Activated naive CD4-positive, alpha-beta T cell (primary cell): ENCODE data around the gene NPAS2.

Experiments
- DNase-seq, 4 experiments: peaks; one replicate each; lab custom pipeline; 2025; lab: John Stamatoyannopoulos, UW

NPAS2 gene

DNA sequence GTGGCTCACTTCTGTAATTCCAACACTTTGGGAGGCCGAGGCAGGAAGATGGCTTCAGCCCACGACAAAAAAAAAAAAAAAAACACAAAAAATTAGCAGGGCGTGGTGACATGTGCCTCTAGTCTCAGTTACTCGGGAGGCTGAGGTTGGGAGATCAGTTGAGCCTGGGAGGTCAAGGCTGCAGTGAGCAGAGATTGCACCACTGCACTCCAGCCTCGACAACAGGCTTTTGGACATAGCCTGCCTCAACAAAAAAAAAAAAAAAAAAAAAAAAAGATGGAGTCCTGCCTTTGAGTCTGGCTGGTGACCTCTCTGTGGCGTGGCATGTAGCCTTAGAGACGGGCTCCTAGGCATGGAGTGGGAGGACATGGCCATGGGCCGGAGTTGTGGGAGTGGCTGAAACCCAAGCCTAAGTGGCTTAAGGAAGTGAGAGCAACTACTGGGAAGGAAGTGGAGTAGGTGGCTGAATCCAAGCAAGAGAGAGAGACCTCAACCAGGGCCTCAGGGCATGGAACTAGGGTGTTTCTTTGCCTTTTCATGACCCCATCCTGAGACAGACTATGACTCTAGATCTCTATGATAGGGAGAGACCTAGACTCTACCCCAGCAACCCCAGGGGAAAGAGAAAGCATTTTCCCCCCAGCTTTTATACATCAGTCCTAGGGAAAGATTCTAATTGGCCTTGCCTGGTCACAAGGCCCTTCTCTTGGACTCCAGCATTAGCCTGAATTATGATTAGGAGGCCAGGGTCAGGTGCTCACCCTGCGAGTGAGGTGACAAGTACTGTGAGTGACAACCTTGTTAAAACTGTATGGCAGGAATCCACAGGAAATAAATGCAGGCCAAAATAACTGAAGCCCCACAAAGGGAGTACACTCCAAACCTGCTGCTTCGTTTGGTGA, 34.2 kb downstream of the NPAS2 start:
- DNase-seq: no peak

DNA sequence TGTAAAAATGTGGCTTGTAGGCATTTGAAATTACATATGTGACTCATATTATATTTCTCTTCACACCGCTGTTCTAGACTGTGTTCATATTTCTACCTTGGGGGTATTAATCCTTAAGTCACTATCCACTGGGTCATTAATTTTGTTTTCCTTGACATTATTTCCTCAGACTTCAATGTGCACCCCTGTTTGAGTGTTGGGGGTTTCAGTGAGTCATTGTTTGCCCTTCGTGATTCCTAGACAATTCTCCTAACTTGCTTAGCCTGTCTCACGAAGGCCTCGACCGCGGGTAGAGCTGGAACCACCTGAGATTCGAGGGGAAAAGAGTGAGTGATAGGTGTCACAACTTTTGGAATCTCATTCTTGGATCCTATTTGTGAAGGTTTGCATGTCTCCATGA, 35.1 kb downstream of the NPAS2 start:
- no peak for DNase-seq

DNA sequence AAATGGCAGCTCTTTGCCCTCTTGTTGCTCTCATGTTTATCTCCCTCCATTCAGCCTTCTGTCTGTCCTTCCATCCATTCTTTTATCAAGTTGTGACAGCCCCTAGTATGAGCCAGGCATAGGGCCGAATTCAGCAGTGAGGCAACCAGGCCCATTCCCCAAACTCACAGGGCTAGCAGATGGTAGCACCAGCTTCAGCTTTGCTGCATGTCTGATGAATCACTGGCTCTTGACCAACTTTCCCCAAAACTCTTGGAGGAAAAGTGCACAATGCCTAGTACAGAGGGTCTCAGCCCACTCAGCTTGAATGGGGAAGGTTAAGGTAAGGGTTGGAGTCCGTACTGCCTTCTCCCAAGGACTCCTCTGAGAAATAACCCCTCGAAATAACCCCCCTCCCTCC, 35.7 kb downstream of the NPAS2 start:
- no peak for DNase-seq

DNA sequence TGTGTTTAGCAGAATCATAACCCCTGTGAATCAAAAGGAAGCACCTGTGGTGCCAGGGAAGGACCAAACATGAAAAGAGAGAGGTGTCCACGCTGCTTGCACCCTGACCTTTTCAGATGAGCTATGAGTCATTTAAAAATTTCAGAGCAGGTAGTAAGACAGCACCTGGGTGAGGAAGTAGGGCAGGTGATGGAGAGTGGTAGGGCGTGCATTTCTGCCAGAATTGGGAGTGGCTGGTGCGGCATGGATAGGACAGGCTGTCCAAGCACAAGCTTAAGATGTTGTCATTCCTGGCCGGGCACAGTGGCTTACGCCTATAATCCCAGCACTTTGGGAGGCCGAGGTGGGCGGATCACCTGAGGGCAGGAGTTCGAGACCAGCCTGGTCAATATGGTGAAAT, 36.8 kb downstream of the NPAS2 start:
- DNase-seq: no peak

DNA sequence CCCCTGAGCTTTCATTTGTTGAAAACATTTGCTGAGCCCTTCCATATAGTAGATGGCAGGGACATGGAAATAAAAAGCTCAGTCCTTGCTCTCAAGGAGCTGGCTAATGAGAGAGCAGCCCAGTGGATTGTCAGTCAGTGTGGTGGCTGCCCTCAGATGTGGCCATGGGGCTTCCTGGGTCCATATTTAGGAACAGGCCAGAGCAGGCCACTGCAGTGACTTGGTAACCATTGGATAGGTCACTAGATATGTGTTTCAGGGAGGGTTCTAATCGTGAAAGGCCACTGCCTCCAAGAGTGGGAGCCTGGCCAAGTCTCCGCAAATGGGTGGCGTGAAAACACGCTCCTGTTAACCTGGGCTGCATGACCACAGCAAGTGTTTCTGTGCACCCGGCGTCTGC, 37.4 kb downstream of the NPAS2 start:
- DNase-seq: no peak

DNA sequence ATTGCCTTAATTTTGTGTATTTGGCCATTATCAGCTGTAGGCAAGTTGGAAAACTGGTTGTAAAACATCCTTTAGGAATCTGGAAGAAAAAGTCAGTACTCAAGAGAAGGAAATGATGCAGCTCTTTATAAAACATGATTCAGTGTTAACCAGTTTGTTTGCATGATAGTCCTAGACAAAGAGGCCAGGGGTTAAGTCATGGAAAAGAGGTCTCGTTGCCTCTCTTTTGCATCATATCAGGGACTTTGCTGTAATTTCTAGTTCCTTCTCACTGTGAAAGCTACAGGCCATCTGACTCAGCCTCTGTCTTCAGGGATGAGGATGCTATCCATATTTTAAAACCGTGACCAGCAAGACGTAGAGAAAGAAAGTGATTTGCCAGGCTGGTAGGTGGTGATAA, 38.0 kb downstream of the NPAS2 start:
- DNase-seq: no peak

DNA sequence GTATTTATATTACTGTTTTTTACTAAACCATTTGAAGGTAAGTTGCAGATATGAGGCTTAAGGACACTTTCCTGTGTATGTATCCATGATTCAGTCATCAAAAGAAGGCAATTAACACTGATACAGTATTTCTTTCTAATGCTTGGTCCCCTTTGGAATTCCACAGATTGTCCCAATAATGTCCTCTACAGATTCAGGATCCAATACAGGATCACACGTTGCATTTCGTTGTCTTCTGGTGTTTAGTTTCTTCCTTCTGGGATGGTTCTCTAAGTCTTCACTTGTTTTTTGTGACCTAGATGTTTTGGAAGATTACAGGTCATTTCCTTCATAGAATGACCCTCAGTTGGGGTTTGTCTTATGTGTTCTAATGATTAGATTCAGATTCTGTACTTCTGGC, 40.0 kb downstream of the NPAS2 start:
- DNase-seq: no peak

DNA sequence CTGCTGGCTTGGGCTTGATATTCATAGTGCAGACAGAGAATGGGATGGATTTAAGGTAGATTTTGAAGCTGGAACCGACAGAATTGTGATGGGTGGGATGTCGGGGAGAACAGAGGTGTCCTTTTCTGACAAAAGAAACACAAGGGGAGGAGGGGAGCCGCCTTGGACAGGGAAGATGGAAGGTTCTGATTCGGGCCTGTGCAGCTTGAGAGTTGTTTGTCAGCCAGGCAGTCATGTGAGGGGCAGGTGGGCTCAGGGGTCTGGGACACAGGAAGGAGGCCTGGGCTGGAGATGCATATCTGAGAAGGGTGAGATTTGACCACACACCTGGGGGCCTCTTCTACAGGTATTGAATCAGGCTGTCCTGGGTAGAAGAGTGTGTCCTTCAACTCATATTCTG, 41.4 kb downstream of the NPAS2 start:
- no peak for DNase-seq

DNA sequence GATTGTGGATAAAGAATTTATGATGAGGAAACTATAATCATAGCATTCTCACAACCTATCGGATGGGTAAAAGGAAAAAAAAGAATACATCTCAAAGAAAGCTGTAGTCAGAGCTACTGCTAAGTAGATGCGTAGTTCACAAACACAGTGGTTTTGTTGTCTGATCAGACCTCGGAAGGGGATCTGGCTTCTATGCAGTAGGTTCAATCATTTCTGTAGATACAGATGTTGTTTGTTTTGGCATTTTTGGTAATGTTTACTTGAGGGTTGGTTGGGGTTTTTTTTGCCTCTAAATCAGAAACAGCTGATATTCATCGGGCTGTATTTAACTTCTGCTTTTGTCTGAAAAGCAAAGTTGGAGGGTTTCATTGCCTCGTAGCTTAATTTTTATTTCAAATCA, 42.1 kb downstream of the NPAS2 start:
- DNase-seq: no peak

DNA sequence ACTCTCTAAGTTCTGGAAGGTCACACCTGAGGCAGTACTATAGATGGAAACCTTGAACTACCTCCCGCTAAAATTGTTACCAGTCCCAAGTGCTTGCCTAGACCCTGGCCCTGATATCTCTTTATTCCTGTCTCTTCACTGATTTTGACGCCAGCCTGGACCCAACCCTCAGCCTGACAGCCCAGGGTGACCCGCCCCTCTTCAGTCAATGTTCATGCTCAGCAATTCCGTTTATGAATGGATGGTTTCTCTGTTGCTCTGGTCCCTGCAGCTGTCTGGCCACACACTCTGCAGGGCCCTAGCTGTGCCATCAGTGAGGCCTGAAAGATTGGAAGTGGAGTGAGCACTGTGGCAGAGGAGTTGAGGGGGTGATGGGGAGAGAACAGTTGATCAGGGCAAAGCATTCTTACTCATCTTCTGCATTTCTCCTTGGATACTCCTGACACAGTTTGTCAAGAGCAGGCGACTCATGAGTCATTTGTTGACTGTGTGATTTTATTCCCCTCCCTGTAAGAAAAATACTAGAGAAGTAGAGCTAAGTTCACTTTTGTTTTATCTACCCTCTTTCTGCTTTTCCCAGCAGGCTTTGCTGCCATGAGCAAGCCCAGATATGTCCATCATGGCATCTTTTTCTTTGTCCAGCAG, 46.0 kb downstream of the NPAS2 start:
- DNase-seq: no peak

DNA sequence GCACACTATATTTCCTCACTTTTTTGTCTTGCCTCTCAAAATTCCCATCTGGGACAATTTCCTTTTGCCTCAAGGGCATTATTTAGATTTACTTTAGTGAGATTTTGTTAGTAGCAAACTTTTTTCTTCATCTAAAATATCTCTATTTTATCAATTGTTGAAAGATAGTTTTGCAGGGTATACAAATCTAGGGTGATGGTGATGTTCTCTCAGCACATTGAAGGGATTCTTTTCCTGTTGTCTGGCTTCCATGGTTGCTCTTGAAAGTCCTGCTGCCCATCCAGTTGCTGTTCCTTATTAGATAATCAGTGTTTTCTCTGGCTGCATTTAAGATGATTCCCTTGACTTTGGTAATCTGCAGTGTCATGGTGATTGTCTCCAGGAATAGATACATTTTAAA, 48.1 kb downstream of the NPAS2 start:
- DNase-seq: no peak

DNA sequence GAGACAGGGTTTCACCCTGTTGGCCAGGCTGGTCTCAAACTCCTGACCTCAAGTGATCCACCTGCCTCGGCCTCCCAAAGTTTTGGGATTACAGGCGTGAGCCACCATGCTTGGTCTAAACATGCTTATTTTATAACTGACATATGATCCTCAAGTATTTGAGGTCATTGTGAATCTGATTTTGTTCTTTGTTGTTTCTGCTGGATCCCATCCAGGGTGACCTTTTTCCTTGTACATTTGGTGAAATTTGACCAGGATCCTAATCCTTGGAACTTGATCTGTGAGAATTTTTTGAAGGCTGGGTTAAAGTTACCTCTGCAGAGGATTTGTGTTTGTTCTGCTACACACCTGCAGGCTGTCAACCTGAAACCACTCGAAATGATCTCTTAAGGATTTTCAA, 49.2 kb downstream of the NPAS2 start:
- no peak for DNase-seq

DNA sequence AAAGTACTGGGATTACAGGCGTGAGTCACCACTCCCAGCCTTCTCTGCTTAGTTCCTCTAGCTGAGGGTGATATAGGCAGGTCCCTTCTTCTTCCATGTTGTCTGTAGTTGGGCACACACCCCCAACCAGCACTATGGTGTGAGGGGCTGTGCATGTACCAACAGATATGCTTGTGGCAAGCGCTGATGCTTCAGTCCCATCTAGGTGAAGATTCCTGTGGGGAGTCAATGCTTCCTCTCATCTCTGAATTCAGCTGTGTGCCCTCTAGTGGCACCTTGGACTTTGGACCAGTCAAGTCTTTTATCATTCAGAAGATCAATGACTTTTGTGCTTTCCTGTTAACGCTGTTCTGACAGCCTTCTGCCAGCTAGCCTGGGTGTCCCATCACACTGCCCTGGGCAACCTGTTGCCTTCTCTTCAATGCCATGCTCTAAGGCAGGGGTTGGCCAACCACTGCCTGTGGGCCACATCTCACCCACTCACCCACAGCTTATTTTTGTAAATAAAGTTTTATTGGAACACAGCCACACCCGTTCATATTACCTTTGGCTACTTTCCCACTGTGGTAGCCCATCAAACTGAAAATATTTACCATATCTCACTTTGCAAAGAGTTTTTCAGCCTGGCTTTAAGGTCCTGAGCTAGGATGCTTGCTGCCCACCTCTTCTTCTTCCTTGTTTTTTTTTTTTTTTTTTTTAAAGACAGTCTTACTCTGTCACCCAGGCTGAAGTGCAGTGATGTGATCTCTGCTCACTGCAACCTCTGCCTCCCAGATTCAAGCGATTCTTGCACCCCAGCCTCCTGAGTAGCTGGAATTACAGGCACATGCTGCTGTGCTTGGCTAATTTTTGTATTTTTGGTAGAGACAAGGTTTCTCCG, 51.0 kb downstream of the NPAS2 start:
- no peak for DNase-seq

DNA sequence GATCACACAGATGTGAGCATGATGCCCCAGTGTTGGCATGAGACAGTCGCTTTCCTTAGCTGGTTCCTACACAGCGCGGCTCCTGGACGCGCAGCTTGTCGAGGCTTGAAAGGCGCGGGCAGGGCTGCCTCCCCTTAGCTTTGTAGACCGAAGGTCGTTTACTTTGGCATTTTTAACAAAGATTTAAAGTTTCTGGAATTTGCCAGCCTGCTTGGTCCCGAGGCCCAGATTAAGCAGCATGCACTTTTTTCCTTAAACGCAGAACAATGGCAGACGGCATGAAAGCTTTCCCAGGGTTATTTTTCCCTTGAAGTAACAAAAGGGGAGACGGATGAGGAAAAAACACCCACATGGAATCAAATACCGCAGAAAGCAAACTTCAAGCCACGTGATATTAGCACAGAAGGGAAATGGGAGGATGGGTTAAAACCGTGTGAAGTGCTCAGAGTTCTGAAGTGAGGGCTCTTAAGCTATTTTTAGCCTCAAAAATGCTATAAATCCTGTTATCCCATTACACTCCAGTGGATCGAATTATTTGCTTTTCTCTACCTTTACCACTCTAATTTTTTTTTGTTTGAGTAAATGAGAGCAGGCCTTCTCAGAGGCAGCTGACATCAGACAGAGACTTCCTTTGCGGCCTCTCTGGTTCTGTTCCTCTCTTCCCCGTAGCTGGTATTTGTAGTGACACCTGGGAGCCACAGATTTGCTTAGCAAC, 55.7 kb downstream of the NPAS2 start:
- no peak for DNase-seq

DNA sequence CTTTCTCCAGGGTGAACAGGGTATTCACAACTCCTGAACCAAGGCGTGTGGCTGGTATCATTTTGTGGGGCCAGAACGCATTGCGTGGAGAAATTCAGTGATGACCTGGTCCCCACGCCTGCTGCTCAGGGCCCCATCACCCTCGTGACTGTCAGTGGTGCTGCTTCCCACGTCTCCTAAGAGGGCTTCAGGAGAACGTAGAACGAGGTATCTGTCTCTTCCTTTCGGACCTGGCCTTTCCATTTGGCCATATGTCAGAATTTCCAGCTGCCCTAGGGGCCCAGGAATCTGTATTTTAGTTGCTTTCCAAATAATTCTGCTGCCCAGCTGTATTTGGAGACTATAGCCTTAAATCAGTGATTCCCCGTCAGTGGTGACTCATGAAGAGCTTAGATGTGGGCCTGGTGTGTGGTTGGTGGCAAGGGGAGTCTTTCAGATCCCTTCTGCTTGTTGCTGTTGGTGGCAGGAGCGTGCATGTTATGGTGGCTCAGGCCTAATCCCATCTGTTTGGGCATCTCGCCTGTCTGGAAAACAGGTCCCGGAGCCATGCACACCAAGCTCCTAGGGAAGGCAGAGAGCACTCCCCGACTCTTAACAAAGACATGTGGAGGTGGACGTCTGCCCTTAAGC, 56.4 kb downstream of the NPAS2 start:
- DNase-seq: no peak

DNA sequence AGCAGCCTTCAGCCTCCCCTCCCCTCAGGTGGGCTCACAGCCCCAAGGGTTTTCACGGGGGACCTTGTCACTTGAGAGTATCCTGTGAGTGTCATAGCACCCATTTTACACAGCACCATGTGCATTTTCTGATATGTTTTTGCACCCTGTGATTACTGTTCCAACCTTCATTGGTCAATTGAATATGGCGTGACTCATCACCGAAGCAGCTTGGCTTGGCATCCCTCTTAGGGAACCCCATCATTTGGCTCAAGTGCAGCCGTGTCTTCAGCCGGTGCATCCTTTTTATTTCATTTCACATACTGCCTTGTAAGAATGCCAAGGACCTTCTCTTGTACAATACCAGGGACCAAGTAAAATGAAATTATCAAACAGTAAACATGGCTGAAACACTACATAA, 57.6 kb downstream of the NPAS2 start:
- DNase-seq: no peak

DNA sequence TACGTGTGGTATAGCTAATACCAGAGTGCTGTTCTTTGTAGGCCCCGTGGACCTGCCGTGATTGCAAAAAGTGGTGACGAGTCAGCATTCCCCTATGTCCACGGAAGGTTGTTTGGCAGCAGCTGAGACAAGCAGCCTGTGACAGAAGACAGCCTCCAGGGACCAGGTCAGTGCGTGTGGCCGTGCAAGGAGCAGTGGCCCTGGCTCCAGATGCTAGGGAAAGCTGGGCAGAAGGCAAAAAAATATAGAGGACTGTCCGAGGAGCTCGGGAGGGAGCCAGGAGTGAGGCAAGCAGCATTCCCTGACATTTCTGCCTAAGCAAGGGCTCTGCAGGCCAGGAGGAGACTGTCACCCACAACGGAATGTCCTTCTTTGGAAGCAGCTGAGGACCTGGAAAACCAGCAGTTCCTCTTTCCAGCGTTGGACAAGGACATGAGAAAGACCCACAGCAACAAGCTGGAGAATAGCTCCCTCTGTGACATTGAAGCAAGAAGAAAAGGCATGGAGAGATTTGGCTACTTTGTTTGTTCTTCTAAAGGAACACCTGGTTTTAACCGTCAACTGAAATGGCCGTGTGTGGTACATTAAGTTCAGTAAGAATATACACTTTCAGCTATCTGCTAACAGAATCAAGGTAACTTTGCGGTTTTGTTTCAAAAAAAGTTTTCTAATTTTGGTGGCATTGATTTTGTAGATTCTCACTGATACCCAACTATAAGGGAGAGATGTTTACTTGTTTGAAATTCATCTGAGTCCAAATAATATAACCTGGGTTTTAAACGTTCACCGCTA, 58.3 kb downstream of the NPAS2 start:
- no peak for DNase-seq

DNA sequence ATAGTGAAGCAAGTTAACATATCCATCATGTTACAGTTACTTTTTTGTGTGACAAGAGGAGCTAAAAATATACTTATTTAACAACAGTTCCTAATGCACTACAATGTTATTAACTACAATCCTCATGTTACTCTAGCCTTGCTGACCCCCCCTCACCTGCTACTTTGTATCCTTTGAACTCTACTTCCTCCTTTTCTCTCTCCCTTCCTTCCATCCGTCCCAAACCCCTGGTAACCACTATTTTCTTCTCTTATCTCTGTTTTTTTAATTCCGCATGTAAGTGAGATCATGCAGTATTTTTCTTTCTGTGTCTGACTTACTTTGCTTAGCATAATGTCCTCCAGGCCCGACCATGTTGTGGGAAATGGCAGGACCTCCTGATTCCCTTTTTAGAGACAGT, 59.4 kb downstream of the NPAS2 start:
- no peak for DNase-seq

DNA sequence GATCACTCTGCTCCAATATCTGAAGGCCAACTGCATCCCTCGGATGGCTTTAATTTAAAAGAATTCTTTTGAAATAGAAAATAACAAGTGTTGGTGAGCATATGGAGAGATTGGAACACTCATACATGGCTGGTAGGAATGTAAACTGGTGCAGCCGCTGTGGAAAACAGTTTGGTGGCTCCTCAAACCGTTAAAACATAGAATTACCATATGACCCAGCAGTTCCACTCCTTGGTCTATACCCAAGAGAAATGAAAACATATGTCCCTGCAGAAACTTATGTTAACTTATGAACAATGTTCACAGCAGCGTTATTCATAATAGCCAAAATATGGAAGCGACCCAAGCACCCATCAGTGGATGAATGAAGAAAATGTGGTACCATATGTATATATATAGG, 60.1 kb downstream of the NPAS2 start:
- no peak for DNase-seq

DNA sequence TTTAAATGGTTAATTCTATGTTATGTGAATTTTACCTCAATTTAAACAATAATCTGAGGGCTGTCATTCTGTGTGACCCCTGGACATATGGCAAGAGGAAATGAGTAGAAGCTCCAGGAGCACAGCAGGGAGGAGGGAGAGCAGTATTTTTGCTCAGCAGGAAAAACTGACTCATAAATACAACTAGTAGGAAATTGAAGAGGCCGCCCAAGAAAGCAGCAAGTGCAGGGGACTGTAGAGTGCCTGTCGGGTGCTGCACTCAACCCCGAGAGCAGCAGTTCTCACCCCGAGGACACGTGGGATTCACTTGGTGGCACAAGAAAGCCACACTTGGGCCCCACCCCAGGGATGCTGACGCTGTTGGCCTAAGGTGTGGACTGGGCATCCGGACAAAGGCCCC, 60.8 kb downstream of the NPAS2 start:
- DNase-seq: no peak
